ENCODE results near the gene PTPN7.

Gene PTPN7

DNA sequence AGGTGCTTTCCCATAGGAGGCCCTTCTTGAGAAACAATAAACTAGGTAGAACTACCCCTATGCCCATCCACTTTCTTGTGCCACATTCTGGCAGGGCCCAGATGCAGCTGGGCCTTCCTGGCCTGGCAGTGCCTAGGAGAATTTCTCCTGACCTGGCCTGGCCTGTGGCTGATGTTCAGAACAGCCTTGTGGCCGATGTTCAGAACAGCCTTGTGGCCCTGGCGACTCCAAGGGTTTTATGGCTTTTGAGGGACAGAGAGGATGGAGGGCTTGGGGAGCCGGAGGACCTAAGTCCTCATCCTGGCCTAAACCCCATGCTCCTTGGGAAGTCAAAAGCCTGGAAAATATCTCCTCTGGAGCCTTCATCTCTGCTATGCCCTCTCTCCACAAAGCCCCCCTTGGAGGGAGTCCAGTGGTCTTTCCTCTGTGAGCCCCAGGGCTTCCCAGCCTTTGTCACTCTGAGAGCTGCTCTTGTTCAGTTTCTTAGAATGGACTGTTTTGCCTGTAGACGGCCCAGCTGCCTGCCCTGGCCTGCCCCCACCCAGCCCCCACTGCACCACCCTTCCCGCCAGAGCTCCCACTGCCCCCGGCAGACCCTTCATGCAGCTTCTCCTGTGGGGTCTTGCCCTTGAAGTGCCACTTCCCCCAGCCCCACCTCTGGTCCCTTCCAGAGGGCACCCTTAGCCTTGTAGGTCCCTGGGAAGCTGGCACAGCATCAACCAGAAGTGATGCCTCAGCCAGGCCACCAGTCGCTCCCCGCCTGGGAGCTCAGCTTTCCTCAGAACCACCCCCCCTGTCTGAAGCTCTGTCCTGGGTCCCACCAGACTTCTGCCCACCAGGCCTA is 30.7 kb downstream of the PTPN7 start:
- Histone ChIP-seq H3K4me2 (ENCODE audit: low read depth, low read length, poor library complexity, severe bottlenecking) (no peak overlapping the region), H3K27me3 (ENCODE audit: insufficient read depth, low read length, poor library complexity, severe bottlenecking) (no peaks in the 10 kb centered on the region), H3F3A (ENCODE audit: low read depth) (no peaks in the 10 kb centered on the region), H3K79me2 (ENCODE audit: insufficient read depth, low read length) (no peaks in the 10 kb centered on the region), H3K9me2 (replicated peaks; ENCODE audit: low read depth, low read length) (no peaks in the 10 kb centered on the region), H3K9ac (ENCODE audit: low read depth, low read length, poor library complexity, severe bottlenecking) (no peak overlapping the region), H4K20me1 (ENCODE audit: insufficient read depth, low read length, poor library complexity, severe bottlenecking) (no peaks in the 10 kb centered on the region), H3K4me1 (ENCODE audit: insufficient read depth, low read length, poor library complexity, severe bottlenecking) (no peaks in the 10 kb centered on the region), H2AFZ (ENCODE audit: low read length) (no peak overlapping the region), H3K4me3 (ENCODE audit: low read length, poor library complexity, severe bottlenecking) (no peak overlapping the region), H3K9me3 (ENCODE audit: insufficient read depth, low read depth, low read length) (no peaks in the 10 kb centered on the region), H3K36me3 (ENCODE audit: insufficient read depth, low read length) (peaks cover 26% of the 10 kb centered on the region; the same call in 1 of the 2 replicates)
- no peak for TF ChIP-seq EZH2phosphoT487 (IDR thresholded peaks at IDR 0.05; ENCODE audit: borderline replicate concordance)
- no peak for TF ChIP-seq CTCF (conservative IDR thresholded peaks at IDR 0.05; ENCODE audit: low read length)

GRCh38 chr1:202127836-202128622 is 32.4 kb downstream of the PTPN7 start:
- no peaks in the 10 kb centered on the region for H4K20me1 ChIP-seq (ENCODE audit: insufficient read depth, low read length, poor library complexity, severe bottlenecking)
- no peak overlapping the region for H3K4me2 ChIP-seq (ENCODE audit: low read depth, low read length, poor library complexity, severe bottlenecking)
- no peak overlapping the region for H3K9ac ChIP-seq (ENCODE audit: low read depth, low read length, poor library complexity, severe bottlenecking)
- H3K9me2 ChIP-seq (replicated peaks; ENCODE audit: low read depth, low read length): no peaks in the 10 kb centered on the region
- no peaks in the 10 kb centered on the region for H3F3A ChIP-seq (ENCODE audit: low read depth)
- H3K36me3 ChIP-seq (ENCODE audit: insufficient read depth, low read length): peaks cover 11% of the 10 kb centered on the region; the same call in 1 of the 2 replicates
- TF ChIP-seq EZH2phosphoT487 (IDR thresholded peaks at IDR 0.05; ENCODE audit: borderline replicate concordance) (no peak), CTCF (conservative IDR thresholded peaks at IDR 0.05; ENCODE audit: low read length) (no peak)
- H3K4me1 ChIP-seq (ENCODE audit: insufficient read depth, low read length, poor library complexity, severe bottlenecking): no peaks in the 10 kb centered on the region
- no peak overlapping the region for H3K4me3 ChIP-seq (ENCODE audit: low read length, poor library complexity, severe bottlenecking)
- no peak overlapping the region for H2AFZ ChIP-seq (ENCODE audit: low read length)
- no peaks in the 10 kb centered on the region for H3K79me2 ChIP-seq (ENCODE audit: insufficient read depth, low read length)
- H3K27me3 ChIP-seq (ENCODE audit: insufficient read depth, low read length, poor library complexity, severe bottlenecking): no peaks in the 10 kb centered on the region
- H3K9me3 ChIP-seq (ENCODE audit: insufficient read depth, low read depth, low read length): no peaks in the 10 kb centered on the region

GRCh38 chr1:202127061-202127460 is 33.3 kb downstream of the PTPN7 start:
- Histone ChIP-seq H3K4me1 (ENCODE audit: insufficient read depth, low read length, poor library complexity, severe bottlenecking) (no peaks in the 10 kb centered on the region), H3K79me2 (ENCODE audit: insufficient read depth, low read length) (no peaks in the 10 kb centered on the region), H3K9me2 (replicated peaks; ENCODE audit: low read depth, low read length) (no peaks in the 10 kb centered on the region), H2AFZ (ENCODE audit: low read length) (no peak overlapping the region), H3K9me3 (ENCODE audit: insufficient read depth, low read depth, low read length) (no peaks in the 10 kb centered on the region), H3K36me3 (ENCODE audit: insufficient read depth, low read length) (peaks cover 2% of the 10 kb centered on the region; the same call in 1 of the 2 replicates), H3K4me2 (ENCODE audit: low read depth, low read length, poor library complexity, severe bottlenecking) (no peak overlapping the region), H3K27me3 (ENCODE audit: insufficient read depth, low read length, poor library complexity, severe bottlenecking) (no peaks in the 10 kb centered on the region), H4K20me1 (ENCODE audit: insufficient read depth, low read length, poor library complexity, severe bottlenecking) (no peaks in the 10 kb centered on the region), H3F3A (ENCODE audit: low read depth) (no peaks in the 10 kb centered on the region), H3K4me3 (ENCODE audit: low read length, poor library complexity, severe bottlenecking) (no peak overlapping the region), H3K9ac (ENCODE audit: low read depth, low read length, poor library complexity, severe bottlenecking) (no peak overlapping the region)
- no peak for TF ChIP-seq EZH2phosphoT487 (IDR thresholded peaks at IDR 0.05; ENCODE audit: borderline replicate concordance)
- no peak for TF ChIP-seq CTCF (conservative IDR thresholded peaks at IDR 0.05; ENCODE audit: low read length)
